CD4-positive, alpha-beta T cell treated with Interleukin-2 at 100 ng/mL for 4 hours (primary cell): Measurements from ENCODE around the gene KIF16B.

ENCODE experiments used
- DNase-seq: peaks from one replicate; pipeline ENCODE4 v3.0.0-alpha.2; 2020; ENCODE audit warnings: low spot score

Gene KIF16B

DNA sequence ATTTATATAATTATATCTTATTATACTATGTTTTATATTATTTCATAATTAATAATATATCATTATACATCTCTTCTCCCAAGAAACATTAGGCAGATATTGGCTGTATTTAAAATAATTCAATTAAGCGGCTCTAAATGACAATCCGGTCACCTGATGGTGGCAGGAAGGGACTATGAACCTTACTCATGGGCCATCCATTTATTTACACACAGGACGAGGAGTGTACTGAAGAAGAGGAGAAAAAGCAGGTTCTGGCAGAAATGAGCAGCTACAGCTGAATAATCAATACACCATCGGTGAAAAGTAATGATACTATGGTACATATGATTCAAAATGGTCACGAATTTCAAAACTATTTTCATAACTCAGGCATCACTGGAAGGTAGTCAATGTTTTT lies 277.7 kb downstream of the KIF16B start:
- DNase-seq, result no peak

DNA sequence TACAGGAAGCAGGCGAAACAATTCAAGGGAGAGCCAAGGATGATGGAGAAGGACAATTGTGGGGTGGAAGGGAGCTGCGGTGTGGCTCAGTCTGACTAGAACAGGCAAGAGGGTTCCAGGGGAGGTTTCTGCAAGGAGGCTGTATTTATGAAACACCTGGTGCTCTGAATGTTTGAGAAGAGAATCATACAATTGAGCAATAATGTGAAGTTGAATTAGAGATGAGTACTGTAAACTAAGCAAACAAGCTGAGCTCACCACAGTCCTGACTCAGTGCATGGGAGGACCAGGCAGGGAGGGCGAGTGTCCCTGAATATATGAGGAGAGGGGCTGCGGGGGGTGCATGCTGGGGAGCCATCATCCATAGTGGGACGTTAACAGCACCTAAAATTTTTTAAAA lies 279.7 kb downstream of the KIF16B start:
- DNase-seq, result no peak

DNA sequence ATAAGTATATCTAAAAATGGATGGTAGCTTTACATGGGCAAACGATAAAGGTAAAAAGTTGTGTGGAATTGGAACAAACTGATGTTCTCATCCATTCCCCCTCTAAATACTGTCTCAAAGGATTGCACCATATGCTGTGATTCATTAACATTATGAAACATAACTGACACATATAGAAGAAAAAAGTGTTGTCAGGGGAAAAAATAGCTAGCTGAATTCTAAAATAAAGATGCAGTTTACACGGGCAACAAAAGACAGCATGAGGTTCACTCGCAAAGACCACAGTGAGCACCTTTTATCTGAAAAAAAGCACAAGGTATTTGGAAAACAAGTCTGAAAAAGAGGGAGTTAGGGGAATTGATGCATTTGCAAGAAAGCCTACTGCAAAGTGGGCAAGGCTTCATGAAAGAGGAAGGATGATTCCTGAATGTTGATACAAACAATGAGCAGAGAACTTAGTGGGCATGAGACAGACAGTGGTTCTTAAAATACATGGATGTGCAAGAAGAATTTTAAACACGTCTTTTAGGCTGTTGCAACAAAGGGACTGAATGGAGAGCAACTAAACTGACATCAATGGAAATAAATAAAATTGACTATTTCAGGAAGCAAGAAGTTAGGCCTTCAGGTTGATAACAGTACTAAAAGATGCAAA lies 280.9 kb downstream of the KIF16B start:
- no peak for DNase-seq

GRCh38 chr20:16290358-16290757 lies 282.9 kb downstream of the KIF16B start:
- no peak for DNase-seq

DNA sequence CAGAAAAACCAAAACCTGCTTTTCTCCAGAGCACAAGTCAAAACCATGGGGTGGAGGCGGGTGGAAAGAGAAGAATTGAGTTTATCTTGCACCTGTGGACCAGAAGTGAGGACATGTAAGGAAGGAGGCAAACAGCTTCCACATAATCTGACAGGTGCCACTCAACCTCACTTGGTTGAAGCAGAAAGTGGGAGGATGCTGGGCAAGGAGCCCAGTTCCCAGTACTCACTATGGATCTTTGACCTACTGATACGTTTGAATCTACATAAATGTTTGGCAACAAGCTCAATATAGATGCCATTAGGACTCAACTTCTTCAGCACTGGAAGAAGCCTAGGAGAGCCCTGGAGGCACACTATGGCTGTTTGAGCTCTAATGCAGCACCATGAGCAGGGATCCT lies 285.5 kb downstream of the KIF16B start:
- DNase-seq, result no peak

DNA sequence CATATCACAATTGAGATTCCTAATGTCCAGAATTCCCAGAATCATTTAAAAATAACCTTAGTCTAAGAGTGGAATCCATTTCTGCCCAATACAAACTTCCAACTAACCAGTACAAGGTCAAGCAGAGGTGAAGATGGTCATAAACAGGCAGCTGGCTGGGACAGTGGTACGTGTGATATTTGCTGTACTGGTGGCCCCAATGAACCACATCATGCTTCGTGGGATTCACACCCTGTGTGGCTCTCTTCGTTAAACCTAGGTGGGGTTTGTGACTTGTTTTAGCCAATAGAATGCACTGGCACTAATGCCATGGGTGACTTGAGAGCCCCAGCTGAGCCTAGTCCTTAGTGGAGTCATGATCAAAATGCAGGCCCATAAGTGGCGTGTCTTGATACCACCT lies 286.6 kb downstream of the KIF16B start:
- DNase-seq, result no peak

DNA sequence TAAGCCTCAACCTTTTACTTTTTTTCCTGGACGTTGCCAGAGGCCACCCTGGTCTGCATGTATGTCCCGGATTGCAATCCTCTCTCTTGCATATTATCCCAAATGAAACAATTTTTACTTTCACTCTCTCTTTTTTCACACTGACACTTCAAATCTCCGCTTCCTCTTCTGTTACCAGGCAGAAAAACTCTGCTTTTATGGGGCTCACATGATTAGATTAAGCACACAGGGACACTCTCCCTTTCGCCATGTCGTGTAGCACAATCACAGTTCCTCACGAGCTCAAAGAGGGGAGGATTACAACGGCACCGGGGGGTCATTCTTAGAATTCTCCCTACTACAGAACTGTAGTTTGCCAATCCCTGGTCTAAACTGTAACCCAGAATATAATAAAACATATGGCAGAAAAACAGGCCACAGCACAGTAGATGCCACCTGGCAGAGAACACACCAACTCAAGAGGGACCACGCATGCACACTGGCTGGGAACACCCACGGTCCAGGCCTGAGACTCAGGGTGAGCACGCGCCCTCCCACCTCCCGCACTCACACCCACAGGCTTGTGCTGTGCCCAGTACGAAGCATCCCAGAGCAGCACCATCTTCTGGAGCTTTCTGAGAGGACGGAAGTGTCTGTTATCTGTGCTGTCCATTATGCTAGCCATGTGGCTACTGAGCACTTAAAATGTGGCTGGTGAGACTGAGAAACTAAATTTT lies 288.7 kb downstream of the KIF16B start:
- DNase-seq, result no peak

DNA sequence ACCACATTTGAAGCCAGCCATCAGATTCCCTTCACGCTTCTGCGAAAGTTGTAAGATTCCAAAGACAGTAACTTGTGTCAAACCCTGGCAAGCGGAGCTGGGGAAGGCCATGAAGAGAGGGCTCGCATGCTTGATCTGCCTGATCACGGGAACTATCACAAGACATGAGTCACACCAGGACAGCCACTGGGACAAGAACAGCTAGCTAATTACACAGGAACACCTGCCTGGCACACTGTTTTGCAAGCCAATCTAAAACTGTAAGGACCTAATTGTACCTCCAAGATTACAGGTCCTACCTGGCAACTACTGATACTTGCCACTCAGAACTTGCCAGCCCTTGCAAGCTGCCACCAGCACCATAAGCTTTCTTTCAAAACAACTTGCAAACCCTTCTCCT lies 289.3 kb downstream of the KIF16B start:
- DNase-seq, result no peak

DNA sequence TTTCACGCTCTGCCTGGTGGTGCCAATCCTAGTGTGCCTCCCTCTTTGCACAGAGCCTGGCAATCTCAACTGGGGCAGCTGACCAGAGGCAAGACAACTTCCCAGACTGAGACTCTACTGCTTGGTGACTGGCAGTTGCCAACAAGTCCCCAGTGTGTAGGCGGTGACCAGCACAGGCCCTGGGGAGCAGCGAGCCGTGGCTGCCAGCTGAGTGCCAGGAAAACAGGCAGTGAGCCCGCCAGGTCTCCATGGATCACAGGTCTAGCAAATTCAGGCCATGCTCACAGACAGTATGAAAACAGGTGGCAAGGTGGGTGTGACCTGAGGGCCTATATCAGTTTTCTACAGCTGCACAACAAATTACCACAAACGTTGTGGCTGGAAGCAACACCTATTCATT lies 289.9 kb downstream of the KIF16B start:
- DNase-seq, result no peak

- DNase-seq, result no peak
Observed at GRCh38 chr20:16280219-16280618, 293.0 kb downstream of the KIF16B start.

DNA sequence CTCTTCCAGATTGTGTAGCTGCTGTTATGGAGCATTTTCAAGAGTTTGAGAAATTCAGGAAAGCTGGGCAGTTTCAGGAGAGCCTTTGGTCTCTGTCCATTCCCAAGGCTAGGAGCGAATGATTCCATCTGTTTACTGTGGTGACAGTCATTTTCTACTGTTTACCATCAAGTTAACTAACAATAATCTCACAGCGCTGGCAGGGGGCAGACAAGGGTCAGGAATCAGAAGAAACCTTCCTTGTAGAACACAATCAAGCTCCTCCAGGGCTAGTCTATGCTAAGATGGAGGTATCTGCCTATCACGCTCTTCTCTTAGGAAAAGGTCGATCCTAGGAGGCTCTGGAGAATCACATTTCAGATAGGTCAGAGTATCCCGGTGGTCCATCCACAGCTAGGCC lies 293.9 kb downstream of the KIF16B start:
- DNase-seq, result no peak

- no peak for DNase-seq
Observed at GRCh38 chr20:16273812-16274555, 299.3 kb downstream of the KIF16B start.

DNA sequence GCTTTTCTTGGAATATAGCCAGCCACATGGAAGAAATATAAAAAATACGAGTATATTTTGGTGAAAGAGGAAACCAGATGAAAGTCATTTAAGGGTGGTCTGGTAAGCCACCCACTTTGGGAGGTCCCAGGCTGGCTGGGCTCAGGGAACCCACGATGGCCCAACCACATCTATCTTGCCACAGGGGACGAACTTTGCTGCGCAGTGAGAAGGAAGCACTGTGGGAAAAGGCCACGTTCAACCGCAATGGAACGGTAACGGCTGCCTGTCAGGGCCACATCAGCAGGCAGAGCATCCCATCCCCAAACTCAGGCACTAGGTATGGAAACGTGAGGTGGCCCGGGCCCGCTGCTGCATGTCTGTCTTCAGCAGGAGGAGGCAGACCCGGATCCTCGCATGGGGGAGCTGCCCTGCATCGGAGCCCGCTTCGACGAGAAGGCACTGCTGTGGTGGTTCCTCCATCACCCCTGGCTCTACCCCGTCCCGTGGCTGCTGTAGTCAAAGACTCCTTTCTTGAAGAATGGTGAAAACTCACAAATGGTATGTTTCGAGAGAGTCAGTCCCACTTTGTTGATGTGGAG lies 300.4 kb downstream of the KIF16B start:
- no peak for DNase-seq

DNA sequence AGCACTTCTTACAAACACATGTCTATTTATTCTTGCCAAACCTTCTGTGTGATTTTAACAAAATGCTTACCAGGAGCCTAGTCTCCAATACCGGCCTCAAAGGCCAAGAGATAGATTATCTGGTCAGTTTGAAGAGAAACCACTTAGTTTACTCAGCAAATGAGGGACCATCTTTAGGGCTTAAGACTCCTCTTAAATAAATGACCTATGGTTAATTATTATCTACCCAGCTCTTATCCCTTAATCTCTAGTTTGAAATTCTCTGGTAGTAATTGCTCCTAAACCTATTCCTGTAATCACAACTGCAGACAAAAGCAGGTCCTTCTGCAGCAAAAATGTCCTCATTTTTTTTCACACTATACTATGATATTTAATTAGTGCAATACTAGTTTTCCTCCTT lies 301.8 kb downstream of the KIF16B start:
- no peak for DNase-seq

GRCh38 chr20:16270989-16271388 lies 302.3 kb downstream of the KIF16B start:
- no peak for DNase-seq

GRCh38 chr20:16270314-16270931 lies 302.8 kb downstream of the KIF16B start:
- no peak for DNase-seq

DNA sequence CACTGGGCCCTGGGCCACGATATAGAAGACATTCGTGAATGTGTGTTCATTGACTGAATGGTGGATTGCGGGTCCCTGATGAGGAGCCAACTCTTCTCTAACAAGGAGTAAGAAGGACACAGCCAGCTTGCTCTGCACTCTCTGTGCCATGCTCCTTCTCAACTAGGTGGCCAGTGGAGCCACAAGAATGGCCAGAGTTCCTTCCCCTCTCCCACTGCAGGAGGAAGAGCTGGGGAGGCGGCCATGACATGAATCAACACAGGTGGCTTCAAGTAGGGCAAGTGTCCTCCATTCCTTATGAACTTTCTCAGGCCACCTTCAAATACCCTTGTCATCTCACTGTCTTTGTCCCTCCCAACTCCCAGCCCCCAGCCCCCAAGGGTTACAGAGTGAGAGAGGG lies 305.7 kb downstream of the KIF16B start:
- no peak for DNase-seq

- no peak for DNase-seq
Observed at GRCh38 chr20:16265334-16265733, 307.9 kb downstream of the KIF16B start.

DNA sequence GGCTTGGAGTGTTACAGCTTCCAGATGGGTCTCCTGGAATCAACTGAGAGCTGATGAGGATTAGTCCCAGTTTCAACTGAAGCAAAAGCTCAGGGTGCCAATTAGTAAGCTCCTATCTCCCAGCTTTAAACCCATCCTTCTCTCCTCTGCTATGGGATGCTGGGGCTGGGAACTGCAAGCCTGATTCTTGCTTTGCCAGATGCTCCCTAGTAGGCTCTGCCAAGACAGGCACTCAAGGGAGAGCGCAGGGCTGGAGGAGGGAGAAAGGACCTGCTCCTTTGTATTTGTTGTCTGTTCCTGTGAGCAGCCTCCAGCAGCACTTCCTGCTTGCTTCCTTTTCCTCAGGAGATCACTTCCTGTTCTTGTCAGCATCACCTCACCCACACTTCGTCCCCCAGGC lies 309.7 kb downstream of the KIF16B start:
- DNase-seq, result no peak

- no peak for DNase-seq
Observed at GRCh38 chr20:16262594-16262993, 310.7 kb downstream of the KIF16B start.

DNA sequence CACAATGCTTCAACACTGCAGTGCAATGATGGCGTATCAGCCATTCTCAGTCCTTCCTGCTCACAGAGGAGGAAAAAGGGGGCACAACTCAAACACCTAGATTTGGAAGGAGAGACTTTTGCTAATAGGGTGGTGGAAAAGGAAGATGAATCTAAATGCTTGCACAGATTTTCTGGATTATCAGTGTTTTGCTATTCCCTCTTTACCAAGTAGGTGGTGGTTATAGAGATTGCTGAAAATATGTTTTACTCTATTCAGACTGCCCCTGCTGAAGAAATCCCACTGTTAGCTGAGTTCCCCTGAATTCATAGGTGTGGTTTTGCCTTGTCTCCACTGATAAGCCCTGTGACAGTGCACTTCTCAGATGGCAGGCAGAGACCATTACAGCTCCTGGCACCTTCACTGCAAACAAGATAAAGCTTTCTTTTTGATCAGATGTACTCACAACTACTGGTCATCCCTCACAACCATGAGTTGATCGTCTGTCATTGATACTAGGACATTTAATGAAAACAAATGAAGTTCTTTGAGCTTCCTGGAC lies 311.4 kb downstream of the KIF16B start:
- DNase-seq, result no peak

DNA sequence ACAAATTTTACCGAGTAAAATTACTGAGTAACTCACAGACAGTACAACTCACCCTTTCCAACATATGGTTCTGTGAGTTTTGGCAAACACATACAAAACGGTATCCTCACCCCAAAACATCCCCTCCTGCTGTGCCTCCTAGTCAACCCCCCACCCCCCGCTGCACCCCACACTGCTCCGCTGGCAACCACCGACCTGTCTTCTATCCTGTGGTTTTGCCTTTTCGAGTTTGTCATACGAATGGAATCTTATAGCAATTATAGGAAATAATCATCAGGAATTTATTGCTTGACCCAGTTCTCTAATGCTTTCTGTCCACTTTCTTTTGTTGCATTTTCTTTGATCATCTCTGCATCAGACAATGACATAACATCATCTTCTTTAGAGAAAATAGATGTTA lies 312.3 kb downstream of the KIF16B start:
- no peak for DNase-seq
